ENCODE data around the gene RNU2-1. TPM values are rescaled to one million over a fixed set of nuclear protein-coding genes. Genes with fewer than 3 reads are reported as not detected.

Gene RNU2-1
- total and polyA plus RNA-seq, 2 of the 13 experiments (the other 11 are each of a cell fraction or from before 2014, with no cell fraction given): not detected

GRCh38 chr17:43211480-43212402 is 22.0 kb downstream of the RNU2-1 start, which contains the start of gene TMEM106A (continued):
- TF ChIP-seq ARID2 (CRISPR knock-in tag; IDR thresholded peaks at IDR 0.05; ENCODE audit: borderline replicate concordance) (no peak), ZNF136 (CRISPR knock-in tag; IDR thresholded peaks at IDR 0.05; ENCODE audit: low read depth) (no peak), FOXK1 (CRISPR knock-in tag; IDR thresholded peaks at IDR 0.05; ENCODE audit: borderline replicate concordance, low read depth) (no peak), HNF4G (IDR thresholded peaks at IDR 0.05; ENCODE audit: borderline replicate concordance, low read depth, low read length) (no peak), HNF4G (CRISPR knock-in tag; IDR thresholded peaks at IDR 0.05; ENCODE audit: borderline replicate concordance, low read depth) (no peak), IKZF1 (IDR thresholded peaks at IDR 0.05) (no peak), MLX (CRISPR knock-in tag; IDR thresholded peaks at IDR 0.05) (no peak; the same call in 1 of the 2 replicates), GLMP (CRISPR knock-in tag; IDR thresholded peaks at IDR 0.05; ENCODE audit: borderline replicate concordance) (no peak), NFKBIZ (CRISPR knock-in tag; IDR thresholded peaks at IDR 0.05) (no peak), ONECUT2 (CRISPR knock-in tag; IDR thresholded peaks at IDR 0.05) (no peak), ZNF710 (CRISPR knock-in tag; IDR thresholded peaks at IDR 0.05; ENCODE audit: borderline replicate concordance) (peak; percentile 84; the same call in 1 of the 2 replicates), ZKSCAN1 (IDR thresholded peaks at IDR 0.05; ENCODE audit: low read length) (no peak), ZNF576 (CRISPR knock-in tag; IDR thresholded peaks at IDR 0.05) (0 out of 2 replicates have a peak, but pooled peaks have one; percentile 34), ZNF292 (CRISPR knock-in tag; IDR thresholded peaks at IDR 0.05; ENCODE audit: borderline replicate concordance, low read depth) (no peak), TCF7 (IDR thresholded peaks at IDR 0.05; ENCODE audit: low read depth) (no peak), ZNF607 (CRISPR knock-in tag; IDR thresholded peaks at IDR 0.05; ENCODE audit: borderline replicate concordance) (peak; percentile 93; the same call in 1 of the 2 replicates), FOXO4 (CRISPR knock-in tag; conservative IDR thresholded peaks at IDR 0.05) (no peak), ATF1 (CRISPR knock-in tag; IDR thresholded peaks at IDR 0.05) (no peak), ZNF343 (CRISPR knock-in tag; IDR thresholded peaks at IDR 0.05) (no peak), ZNF691 (CRISPR knock-in tag; IDR thresholded peaks at IDR 0.05; ENCODE audit: borderline replicate concordance, low read depth) (no peak; the same call in 1 of the 2 replicates), SRF (IDR thresholded peaks at IDR 0.05; ENCODE audit: low read depth, low read length) (no peak), ZNF430 (CRISPR knock-in tag; IDR thresholded peaks at IDR 0.05) (peak; percentile 70), PHF21A (CRISPR knock-in tag; IDR thresholded peaks at IDR 0.05) (0 out of 2 replicates have a peak, but pooled peaks have one; percentile 41)
